K562 (cell line): ENCODE data around the gene UBE2G2. TPM values are rescaled to one million over a fixed set of nuclear protein-coding genes. Genes with fewer than 3 reads are reported as not detected.
A peak's percentile ranks its signal among the peaks of the same experiment; 100 is the strongest.

Source experiments
- ATAC-seq: fragments of 200-7000 bp; cut with Tn5 transposase; 3 replicates; pipeline ENCODE4 v1.9.1; 2020; ENCODE audit warnings: moderate library complexity
- BruUV-seq: library from RNA; stranded (reverse); fragments of 400-500 nt; replicated peaks from 2 replicates; lab custom pipeline; 2021; lab: Mats Ljungman, UMichigan
- CTCF ChIA-PET: fragments of 300-600 bp; formaldehyde crosslinking; extraction: SDS; loops from one replicate; lab custom pipeline; 2021; ENCODE audit warnings: low intra/inter-chr PET ratio; lab: Yijun Ruan, JAX
- POLR2A ChIA-PET: fragments of 300-600, 350-650 bp; sonication (Branson Sonifier 250); formaldehyde crosslinking; extraction: SDS; loops from one replicate; lab custom pipeline; 2021; ENCODE audit warnings: antibody characterized with exemption, inconsistent platforms; lab: Yijun Ruan, JAX
- DNase-seq, 4 experiments: peaks; one replicate each; pipeline versions ENCODE4 v3.0.0 to v3.0.0-alpha.2; 2011 to 2018; ENCODE audit warnings: low spot score in 3 of 4, mixed read lengths in 3 of 4; ENCODE audit errors: extremely low read depth in 1 of 4
- FAIRE-seq: peaks from 2 replicates; lab custom pipeline; 2011; peaks lifted over from hg19 to GRCh38; lab: Jason Lieb, UNC
- H2AFZ ChIP-seq: 2 replicates; pipeline ENCODE4 v1.6.0; 2011; ENCODE audit warnings: low read depth, low read length, control low read depth, inconsistent platforms
- H3K27ac ChIP-seq: fragments of 200-600 bp; 3 replicates; pipeline ENCODE4 v1.8.0; 2011; ENCODE audit warnings: low read depth, mild to moderate bottlenecking, control low read depth, inconsistent platforms, low read length, moderate library complexity, mixed read lengths; ENCODE audit errors: extremely low read depth
- H3K27me3 ChIP-seq, 2 experiments: fragments of 300-600 bp in 1 of 2; 2 replicates in 1 of 2; 3 replicates in 1 of 2; pipeline versions ENCODE4 v1.6.0 to v1.8.0; 2011; ENCODE audit warnings: inconsistent platforms in 2 of 2, low read length in 2 of 2, mild to moderate bottlenecking in 1 of 2, mixed read lengths in 1 of 2, moderate library complexity in 1 of 2; ENCODE audit not compliant: control insufficient read depth in 2 of 2, insufficient read depth in 2 of 2
- H3K36me3 ChIP-seq: fragments of 300-600 bp; 3 replicates; pipeline ENCODE4 v1.8.0; 2011; ENCODE audit warnings: mild to moderate bottlenecking, low read length, inconsistent platforms; ENCODE audit not compliant: control insufficient read depth, insufficient read depth
- H3K4me1 ChIP-seq, 2 experiments: fragments of 200-600 bp in 1 of 2; replicated peaks in 1 of 2; 2 replicates in 1 of 2; 3 replicates in 1 of 2; pipeline versions ENCODE4 v1.5.1 to v1.8.0; 2011; ENCODE audit warnings: inconsistent platforms in 2 of 2, low read length in 2 of 2, mild to moderate bottlenecking in 1 of 2, mixed read lengths in 1 of 2, moderate library complexity in 1 of 2; ENCODE audit not compliant: control insufficient read depth in 2 of 2, insufficient read depth in 2 of 2
- H3K4me2 ChIP-seq: 2 replicates; pipeline ENCODE4 v1.6.1; 2011; ENCODE audit warnings: low read length, control low read depth, inconsistent platforms, mixed read lengths; ENCODE audit not compliant: insufficient read depth
- H3K4me3 ChIP-seq: fragments of 200-600 bp; sonication (generic), shearing (Covaris generic); 2 replicates; pipeline ENCODE4 v1.5.1; 2016; ENCODE audit warnings: control low read depth, inconsistent platforms
- H3K79me2 ChIP-seq: fragments of 200-600 bp; 3 replicates; pipeline ENCODE4 v1.8.0; 2011; ENCODE audit warnings: low read length, inconsistent platforms; ENCODE audit not compliant: control insufficient read depth, insufficient read depth
- H3K9ac ChIP-seq, 2 experiments: 2 replicates each; pipeline versions ENCODE4 v1.6.0 to v1.6.1; 2011; ENCODE audit warnings: low read depth in 2 of 2, low read length in 2 of 2, control low read depth in 1 of 2, inconsistent platforms in 1 of 2, mild to moderate bottlenecking in 1 of 2, mixed read lengths in 1 of 2; ENCODE audit not compliant: insufficient read depth in 1 of 2
- H3K9me1 ChIP-seq: one replicate; pipeline ENCODE4 v1.6.0; 2011; ENCODE audit warnings: inconsistent platforms, mild to moderate bottlenecking, low read length, moderate library complexity; ENCODE audit not compliant: control insufficient read depth, insufficient read depth
- H3K9me3 ChIP-seq: replicated peaks from 2 replicates; pipeline ENCODE4 v1.5.1; 2011; ENCODE audit warnings: low read depth, low read length, inconsistent platforms; ENCODE audit not compliant: control insufficient read depth, insufficient read depth
- H4K20me1 ChIP-seq: replicated peaks from 2 replicates; pipeline ENCODE4 v1.6.1; 2011; ENCODE audit warnings: low read length, inconsistent platforms, mixed read lengths; ENCODE audit not compliant: control insufficient read depth, insufficient read depth
- BRD4 ChIP-seq: fragments of 200-600 bp; sonication (generic); IDR thresholded peaks from 2 replicates; pipeline ENCODE4 v1.6.1; 2017; ENCODE audit warnings: inconsistent platforms
- CBX3 ChIP-seq, 2 experiments: IDR thresholded peaks; 1 replicate in 1 of 2; 2 replicates in 1 of 2; pipeline ENCODE4 v1.6.1; 2012; ENCODE audit warnings: inconsistent platforms in 2 of 2, low read length in 2 of 2, borderline replicate concordance in 1 of 2, control low read depth in 1 of 2
- CLOCK ChIP-seq: fragments of 250-450 bp; sonication (Bioruptor Pico); IDR thresholded peaks from 2 replicates; pipeline ENCODE4 v1.4.0; 2020; ENCODE audit warnings: mild to moderate bottlenecking, moderate library complexity, borderline replicate concordance
- MCM3 ChIP-seq: fragments of 450-650 bp; IDR thresholded peaks from 2 replicates; pipeline ENCODE4 v1.6.1; 2016
- PCBP1 ChIP-seq: fragments of 200-400 bp; formaldehyde crosslinking; IDR thresholded peaks from 2 replicates; pipeline ENCODE4 v1.6.1; 2018; ENCODE audit warnings: mild to moderate bottlenecking, low read depth, low read length; ENCODE audit not compliant: poor library complexity, severe bottlenecking
- PML ChIP-seq: IDR thresholded peaks from 2 replicates; pipeline ENCODE4 v1.6.1; 2012; ENCODE audit warnings: low read length, inconsistent platforms
- REST ChIP-seq, 2 experiments: fragments of 450-650 bp; formaldehyde crosslinking in 1 of 2; IDR thresholded peaks; 2 replicates each; pipeline versions ENCODE4 v1.4.0 to v1.6.1; 2014 to 2020; ENCODE audit warnings: mild to moderate bottlenecking in 2 of 2, borderline replicate concordance in 1 of 2, low read depth in 1 of 2
- SUPT5H ChIP-seq: fragments of 450-650 bp; IDR thresholded peaks from 2 replicates; pipeline ENCODE4 v1.6.1; 2016
- THAP7 ChIP-seq: fragments of 250-450 bp; sonication (Bioruptor Pico); IDR thresholded peaks from 2 replicates; pipeline ENCODE4 v1.5.0; 2021
- XRCC5 ChIP-seq: fragments of 200-400 bp; formaldehyde crosslinking; IDR thresholded peaks from 2 replicates; pipeline ENCODE4 v1.6.1; 2017; ENCODE audit warnings: low read depth, mild to moderate bottlenecking, low read length
- WGBS: fragments of 100-300 bp; shearing (Covaris generic); methylation state at CpG from one replicate; pipeline ENCODE4 v1.1.6; 2016; ENCODE audit warnings: low coverage, mixed read lengths; ENCODE audit not compliant: insufficient coverage; ENCODE audit errors: missing lambda C conversion rate; 5-methylcytosine and 5-hydroxymethylcytosine counted together
- in situ Hi-C: fragments of 300-500 bp; cut with MboI; formaldehyde crosslinking; loops from 4 replicates; pipeline ENCODE4 v1.15.0; 2018; ENCODE audit warnings: inconsistent platforms, mixed read lengths
- intact Hi-C: fragments of 100-400 bp; cut with micrococcal nuclease; formaldehyde crosslinking; loops from 2 replicates; pipeline ENCODE4 v1.14.2; 2022
- polyA plus RNA-seq, 8 experiments: library from polyadenylated mRNA; depleted of rRNA in 4 of 8; stranded (reverse) in 5 of 8; unstranded in 3 of 8; fragments of >200 nt; fragmentation: Nextera tagmentation in 2 of 8; fragmentation: Illumina TruSeq in 1 of 8; extraction: Ambion mirVana in 2 of 8; extraction: Trizol in 1 of 8; gene quantifications; 2 replicates each; pipeline versions ENCODE4 v1.2.1 to v1.2.3, GENCODE V29; 2011 to 2014; ENCODE audit warnings: inconsistent platforms in 1 of 8, missing spikeins in 1 of 8
- total RNA-seq, 7 experiments: library from RNA; depleted of rRNA in 6 of 7; stranded (reverse); fragments of >200 nt in 6 of 7; fragmentation: Illumina TruSeq in 2 of 7; extraction: Trizol in 2 of 7; gene quantifications; 2 replicates each; pipeline versions ENCODE4 v1.2.1 to v1.2.3, GENCODE V29; 2011 to 2021; ENCODE audit warnings: low replicate concordance in 1 of 7

Gene UBE2G2
- total and polyA plus RNA-seq, 9 of the 15 experiments (the other 6 are each of a cell fraction or from before 2014, with no cell fraction given), result 47.5 to 225 (median 140) TPM

GRCh38 chr21:44848821-44849521 lies 47.4 kb upstream of the UBE2G2 start:
- H2AFZ ChIP-seq, result no peak overlapping the region
- no peaks in the 10 kb centered on the region for H4K20me1 ChIP-seq
- no peak for FAIRE-seq
- peaks cover 6% of the 10 kb centered on the region for H3K9me1 ChIP-seq
- ChIA-PET CTCF (no interaction called here), POLR2A (interaction anchor here (1.0 kb wide), 1 partner anchor 13 kb away, joined by 3 read pairs; no protein-coding TSS in a partner anchor)
- H3K27me3 ChIP-seq, result no peaks in the 10 kb centered on the region
- no TSS peak for BruUV-seq
- H3K36me3 ChIP-seq, result peaks cover 47% of the 10 kb centered on the region
- no peak for DNase-seq
- no peaks in the 10 kb centered on the region for H3K9me3 ChIP-seq
- in situ Hi-C loops (no loop called here), intact Hi-C loops (loop anchor here (5.0 kb wide), 1 partner anchor 47 kb away; the partner anchor contains the start of gene UBE2G2)
- H3K4me3 ChIP-seq, result no peak overlapping the region
- ATAC-seq, result no peak
- no peak overlapping the region; a peak in 1 of 4 replicates for H3K9ac ChIP-seq
- peaks cover 28 to 57% of the 10 kb centered on the region in 2 experiments for H3K4me1 ChIP-seq
- H3K27ac ChIP-seq, result no peak overlapping the region
- 96% methylated on average over 36 of the region's 36 CpGs for WGBS
- no peak overlapping the region for H3K4me2 ChIP-seq
- peaks cover 14% of the 10 kb centered on the region for H3K79me2 ChIP-seq
- TF ChIP-seq BRD4, result no peak
- TF ChIP-seq CLOCK (CRISPR knock-in tag), result no peak
- no peak for TF ChIP-seq SUPT5H
- TF ChIP-seq REST (IDR thresholded peaks at IDR 0.05; ENCODE audit: borderline replicate concordance), result no peak
- TF ChIP-seq REST (CRISPR knock-in tag; IDR thresholded peaks at IDR 0.05; ENCODE audit: low read depth), result no peak
- TF ChIP-seq XRCC5, result no peak
- TF ChIP-seq CBX3 (IDR thresholded peaks at IDR 0.05; ENCODE audit: borderline replicate concordance in 1 of 2, low read length in 2 of 2), result no peak
- no peak for TF ChIP-seq THAP7 (CRISPR knock-in tag)
- TF ChIP-seq PCBP1, result peak; percentile 27
- TF ChIP-seq PML, result no peak
- no peak for TF ChIP-seq MCM3
